Measurements from ENCODE around the gene SUFU.

GRCh38 chr10:102608487-102608886 lies 104.7 kb downstream of the SUFU start:
- no peak for TF ChIP-seq CTCF (IDR thresholded peaks at IDR 0.05)
- no peak for TF ChIP-seq POLR2A (IDR thresholded peaks at IDR 0.05)
- TF ChIP-seq POLR2AphosphoS5 (IDR thresholded peaks at IDR 0.05): no peak
- TF ChIP-seq EP300 (IDR thresholded peaks at IDR 0.05): no peak

All from sigmoid colon (tissue), 4 donors.